DND-41 (cell line): Measurements from ENCODE around the gene DPF3.

Experiments used
- CTCF ChIP-seq: IDR thresholded peaks from 2 replicates; pipeline ENCODE4 v1.5.1; 2012; ENCODE audit warnings: borderline replicate concordance, low read length, moderate library complexity, mild to moderate bottlenecking; ENCODE audit not compliant: poor library complexity, severe bottlenecking; ENCODE audit errors: extremely low read depth
- EZH2 ChIP-seq: IDR thresholded peaks from 3 replicates; pipeline ENCODE4 v1.6.1; 2012; ENCODE audit warnings: borderline replicate concordance, low read depth, mild to moderate bottlenecking, moderate library complexity, low read length, inconsistent platforms; ENCODE audit not compliant: severe bottlenecking

DNA sequence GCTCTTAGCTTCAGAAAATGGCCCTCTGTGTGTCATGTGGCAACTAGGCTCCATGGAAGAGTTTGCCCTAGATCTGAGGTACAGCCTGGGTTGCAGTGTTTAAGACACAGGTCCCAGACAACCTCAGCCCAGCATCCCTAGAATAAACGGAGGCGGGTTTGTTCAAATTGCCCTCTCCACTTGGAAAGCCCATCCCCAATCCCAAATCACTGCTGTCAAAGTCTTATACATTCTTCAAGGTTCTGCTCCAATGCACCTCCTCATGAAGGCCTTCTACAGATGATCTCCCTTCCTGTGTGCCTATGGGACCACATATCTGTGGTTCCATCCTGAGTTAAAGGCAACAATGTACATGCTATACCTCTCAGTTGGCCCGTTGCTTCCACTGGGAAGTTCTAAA lies 289.8 kb downstream of the DPF3 start:
- TF ChIP-seq CTCF (no peak), EZH2 (no peak)
